GM03348 (cell line): ENCODE measurements around the gene LCN6.
"Not testable (repeated sequence)": the region's sequence is repeated elsewhere in the genome, so short reads cannot be mapped to it uniquely, and the experiment has no call there.

Experiments
- DNase-seq: peaks from one replicate; pipeline ENCODE4 v3.0.0; 2012; ENCODE audit warnings: low spot score

The LCN6 gene

DNA sequence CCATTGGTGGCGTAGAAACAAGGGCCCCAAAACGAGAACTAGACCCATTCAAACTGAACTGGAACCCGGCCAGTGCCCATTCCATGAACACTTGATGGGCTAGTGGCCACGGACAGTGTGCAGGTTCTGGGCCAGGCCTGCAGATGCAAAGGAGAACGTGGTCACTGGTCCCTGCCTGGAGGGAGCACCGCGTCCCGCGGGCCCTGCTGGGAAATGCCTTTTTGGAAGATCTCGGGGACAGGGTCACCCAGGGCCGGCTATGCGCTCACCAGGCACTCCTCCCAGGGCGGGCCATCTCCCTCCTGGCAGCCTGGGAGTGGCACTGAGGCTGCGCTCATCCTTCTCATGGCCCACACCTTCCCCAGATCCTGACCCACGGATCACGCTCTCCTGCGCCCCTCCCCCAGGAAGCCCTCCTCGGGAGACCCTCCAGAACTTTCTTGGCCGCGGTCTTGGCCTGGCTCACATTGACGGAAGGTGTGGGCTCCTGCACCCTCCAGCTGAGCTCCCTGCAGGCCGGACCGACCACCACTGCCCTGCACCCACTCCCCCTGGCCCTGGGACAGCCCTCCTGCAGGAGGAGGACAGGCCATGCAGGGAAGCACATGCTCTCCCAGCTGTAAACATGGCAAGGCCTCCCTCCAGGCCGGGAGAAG is 38.7 kb downstream of the LCN6 start:
- no peak for DNase-seq

DNA sequence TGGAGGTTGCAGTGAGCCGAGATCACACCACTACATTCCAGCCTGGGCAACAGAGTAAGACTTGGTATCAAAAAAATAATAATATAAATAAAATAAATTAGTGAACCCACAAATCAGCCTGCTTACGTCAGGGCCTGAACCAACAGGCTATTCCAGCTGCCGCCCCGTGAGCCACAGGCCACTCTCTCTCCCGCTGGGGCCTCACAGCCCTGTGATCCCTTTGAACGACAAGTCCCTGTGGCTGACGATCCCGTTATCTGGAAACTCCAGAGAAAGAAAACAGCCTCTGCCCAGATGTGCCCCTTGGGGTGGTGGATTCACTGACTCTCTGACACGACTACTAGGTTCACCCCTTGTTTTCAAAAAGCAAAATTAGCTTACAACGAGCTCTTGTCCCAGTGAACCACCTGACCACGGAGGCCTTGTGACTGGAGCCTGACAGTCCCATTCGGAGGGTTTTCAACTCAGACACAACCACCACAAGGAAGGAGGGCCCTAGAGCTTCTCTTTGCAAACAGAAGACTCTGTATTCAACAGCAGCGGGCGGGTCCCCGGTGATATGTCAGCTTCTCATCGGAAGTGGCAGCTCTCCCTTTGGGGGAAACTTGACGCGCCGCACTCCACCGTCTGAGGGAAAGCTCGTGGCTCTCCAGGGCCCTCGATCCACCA is 40.3 kb downstream of the LCN6 start:
- DNase-seq = no peak

DNA sequence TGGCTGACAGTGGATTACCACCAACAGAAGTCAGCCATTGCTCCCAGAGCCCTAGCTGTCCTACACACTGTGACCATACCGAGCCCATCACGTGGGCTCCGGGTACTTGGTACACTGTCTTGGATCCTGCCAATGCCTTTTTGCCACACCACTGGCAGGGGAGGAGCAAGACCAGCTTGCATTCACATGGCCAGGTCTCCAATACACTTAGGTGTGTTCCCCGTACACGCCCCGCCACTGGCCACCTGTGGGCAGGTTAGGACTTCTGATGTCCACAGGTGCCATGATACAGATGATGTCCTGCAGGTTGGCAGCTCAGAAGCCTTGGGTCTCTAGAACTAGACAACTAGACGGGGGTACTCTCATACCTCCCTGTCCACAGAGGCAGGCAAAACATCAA is 41.3 kb downstream of the LCN6 start:
- DNase-seq = no peak

DNA sequence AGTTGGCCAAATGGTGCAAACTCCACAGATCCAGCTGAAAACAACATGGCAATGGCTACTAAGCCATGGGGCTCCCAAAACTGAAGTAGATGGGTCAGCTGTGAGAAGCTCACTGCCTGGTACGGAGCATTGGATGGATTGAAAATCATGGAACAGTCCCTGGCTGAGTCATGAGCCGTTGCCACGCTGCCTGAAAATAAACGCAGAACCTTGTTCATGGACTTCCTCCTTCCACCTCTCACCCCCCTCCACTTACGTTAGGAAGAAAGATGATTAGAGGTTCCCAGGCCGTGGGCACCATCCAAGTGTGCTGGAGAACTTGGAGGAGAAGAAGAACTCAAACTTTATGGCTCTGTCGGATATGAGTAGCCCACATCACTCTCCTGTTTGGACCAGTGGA is 42.8 kb downstream of the LCN6 start:
- no peak for DNase-seq

DNA sequence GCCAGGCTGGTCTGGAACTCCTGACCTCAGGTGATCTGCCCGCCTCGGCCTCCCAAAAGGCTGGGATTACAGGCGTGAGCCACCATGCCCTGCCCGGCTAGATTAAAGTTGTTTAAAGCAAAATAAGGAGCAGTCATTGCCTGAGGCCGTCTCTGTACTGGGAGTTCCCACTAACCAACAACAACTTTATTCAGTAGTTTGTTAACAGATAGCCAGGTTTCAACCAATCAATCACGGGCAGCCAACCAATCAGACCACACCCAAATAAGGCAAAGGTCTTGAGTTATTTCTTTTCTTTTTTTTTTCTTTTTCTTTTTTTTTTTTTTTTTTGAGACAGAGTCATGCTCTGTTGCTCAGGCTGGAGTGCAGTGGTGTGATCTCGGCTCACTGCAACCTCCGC is 43.6 kb downstream of the LCN6 start:
- not testable (repeated sequence) for DNase-seq

DNA sequence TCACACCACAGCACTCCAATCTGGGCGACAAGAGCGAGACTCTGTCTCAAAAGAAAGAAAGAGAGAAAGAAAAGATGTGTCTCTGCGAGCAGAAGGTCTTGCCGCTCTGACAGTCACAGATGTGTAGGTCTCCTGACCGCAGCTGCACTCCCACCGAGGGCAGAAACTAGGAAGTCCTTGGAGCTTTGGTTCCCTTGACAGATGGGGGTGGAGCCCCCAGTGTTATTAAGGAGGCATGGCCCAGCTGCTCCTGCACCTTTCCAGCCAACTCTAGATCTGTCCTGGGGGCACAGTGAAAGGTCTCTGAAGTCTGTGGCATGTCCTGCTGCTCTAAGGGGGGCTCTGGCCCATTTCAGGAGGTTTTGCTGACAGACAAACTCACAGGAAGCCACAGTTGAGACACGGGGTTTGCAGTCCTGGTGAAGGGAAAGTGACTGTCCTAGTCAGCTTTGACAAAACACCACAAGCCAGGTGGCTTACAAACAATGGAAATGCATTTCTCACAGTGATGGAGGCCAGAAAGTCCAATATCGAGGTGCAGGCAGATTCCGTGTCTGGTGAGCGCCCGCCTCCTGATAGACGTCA is 45.0 kb downstream of the LCN6 start:
- no peak for DNase-seq

DNA sequence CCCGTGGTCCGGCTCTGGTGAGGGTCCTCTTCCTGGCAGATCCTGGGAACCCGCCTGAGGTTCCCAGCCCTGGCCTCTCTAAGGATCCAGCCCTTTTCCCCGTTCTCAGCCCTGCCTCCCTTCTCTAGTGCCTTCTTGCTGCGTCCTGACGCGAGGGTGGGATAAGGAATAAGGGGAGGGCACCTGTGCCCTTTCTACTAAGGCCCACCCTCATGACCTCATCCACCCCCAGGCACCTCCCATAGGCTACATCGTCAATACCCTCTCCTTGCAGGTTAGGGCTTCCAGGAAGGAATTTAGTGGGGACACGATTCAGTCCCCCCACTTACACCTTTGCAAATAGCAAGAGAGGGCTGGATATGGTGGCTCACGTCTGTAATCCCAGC is 46.7 kb downstream of the LCN6 start:
- DNase-seq = no peak

DNA sequence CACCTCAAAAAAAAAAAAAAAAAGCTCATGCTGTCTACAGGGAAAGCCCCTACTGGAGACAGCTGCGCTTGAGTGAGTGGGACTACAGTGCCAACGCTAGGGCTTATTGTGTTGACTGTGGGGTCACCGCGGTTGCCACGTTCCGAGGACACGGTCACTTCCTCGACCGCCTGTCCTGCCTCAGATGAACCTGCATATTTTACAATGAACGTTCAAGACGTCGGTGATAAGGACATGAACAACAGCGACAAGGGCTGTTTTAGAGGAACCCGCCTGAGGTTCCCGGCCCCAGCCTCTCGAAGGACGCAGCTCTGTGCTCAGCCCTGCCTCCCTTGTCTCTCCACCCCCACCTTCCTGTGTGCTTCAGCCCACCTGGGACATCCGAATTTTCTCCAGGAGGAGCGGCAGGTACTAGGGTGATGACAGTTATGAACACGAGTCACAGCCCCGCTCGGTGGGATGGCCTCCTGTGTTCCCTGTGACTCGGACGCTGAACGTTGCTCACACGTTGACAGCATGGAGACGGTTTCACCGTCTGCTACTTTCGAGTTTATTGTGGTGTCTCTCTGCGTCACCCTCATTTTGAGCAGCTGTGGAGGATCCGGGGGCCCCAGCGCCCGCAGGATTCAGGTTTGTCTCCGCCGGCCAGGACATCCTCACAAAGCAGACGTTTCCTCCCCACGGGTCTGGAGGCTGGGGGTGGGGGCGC is 47.2 kb downstream of the LCN6 start:
- no peak for DNase-seq

DNA sequence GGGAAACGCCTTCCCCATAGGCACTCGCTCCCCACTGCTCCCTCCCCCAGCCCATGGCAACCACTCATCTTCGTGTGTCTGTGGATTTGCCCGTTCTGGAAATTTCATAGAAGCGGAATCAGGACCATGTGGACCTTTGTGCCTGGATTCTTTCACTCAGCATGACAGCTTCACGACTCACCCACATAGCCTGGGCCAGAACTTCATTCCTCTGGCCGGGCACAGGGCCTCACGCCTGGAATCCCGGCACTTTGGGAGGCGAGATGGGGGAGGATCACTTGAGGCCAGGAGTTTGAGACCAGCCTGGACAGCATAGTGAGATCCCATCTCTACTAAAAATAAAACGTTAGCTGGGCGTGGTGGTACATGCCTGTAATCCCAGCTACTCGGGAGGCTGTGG is 48.0 kb downstream of the LCN6 start:
- no peak for DNase-seq

DNA sequence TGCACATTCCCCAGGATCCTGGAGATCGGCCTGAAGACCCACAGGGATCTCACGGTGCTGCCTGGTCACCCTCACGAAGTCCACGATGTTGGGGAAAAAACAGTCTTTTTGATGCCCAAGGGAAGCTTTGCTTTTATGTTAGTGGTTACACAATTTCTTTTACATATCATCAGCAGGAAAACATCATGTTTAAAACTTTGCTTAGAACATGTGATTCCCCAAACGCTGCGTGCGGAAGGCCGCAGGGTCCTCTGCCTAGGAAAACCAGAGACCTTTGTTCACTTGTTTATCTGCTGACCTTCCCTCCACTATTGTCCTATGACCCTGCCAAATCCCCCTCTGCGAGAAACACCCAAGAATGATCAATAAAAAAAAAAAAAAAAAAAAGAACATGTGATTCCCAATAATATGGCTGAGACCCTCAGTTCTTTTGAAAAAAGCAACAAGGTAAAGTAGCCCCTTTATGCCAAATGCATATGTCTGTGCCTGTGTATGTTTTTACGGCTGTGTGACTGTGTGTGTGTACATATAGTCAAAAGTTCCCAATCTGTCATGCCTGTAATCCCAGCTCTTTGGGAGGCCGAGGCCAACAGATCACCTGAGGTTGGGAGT is 49.6 kb downstream of the LCN6 start:
- DNase-seq = no peak

DNA sequence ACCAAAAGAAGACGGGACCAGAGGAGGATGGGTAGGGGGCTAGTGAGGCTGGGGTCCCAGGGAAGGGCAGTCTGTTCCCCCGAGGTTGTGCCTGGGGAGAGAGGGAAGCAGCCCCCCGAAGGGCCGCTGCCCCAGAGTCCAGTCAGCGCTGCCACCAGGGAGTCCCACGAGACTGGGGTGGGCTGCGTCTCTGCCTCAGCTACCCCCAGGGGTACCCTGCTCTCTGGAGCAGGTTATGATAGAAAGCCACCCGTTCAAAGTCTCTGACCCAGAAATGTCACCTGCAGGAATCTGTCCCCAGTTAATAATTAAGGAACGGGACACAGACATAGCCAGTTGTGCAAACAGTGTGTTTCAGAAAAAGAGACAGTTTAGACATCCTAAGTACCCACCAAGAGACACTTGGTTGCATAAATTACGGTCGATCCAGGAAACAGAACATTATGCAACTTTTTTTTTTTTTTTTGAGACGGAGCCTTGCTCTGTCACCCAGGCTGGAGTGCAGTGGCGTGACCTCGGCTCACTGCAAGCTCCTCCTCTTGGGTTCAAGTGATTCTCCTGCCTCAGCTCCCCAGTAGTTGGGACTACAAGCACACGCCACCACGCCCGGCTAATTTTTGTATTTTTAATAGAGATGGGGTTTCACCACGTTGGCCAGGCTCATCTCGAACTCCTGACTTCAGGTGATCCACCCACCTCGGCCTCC is 50.4 kb downstream of the LCN6 start:
- DNase-seq = no peak

DNA sequence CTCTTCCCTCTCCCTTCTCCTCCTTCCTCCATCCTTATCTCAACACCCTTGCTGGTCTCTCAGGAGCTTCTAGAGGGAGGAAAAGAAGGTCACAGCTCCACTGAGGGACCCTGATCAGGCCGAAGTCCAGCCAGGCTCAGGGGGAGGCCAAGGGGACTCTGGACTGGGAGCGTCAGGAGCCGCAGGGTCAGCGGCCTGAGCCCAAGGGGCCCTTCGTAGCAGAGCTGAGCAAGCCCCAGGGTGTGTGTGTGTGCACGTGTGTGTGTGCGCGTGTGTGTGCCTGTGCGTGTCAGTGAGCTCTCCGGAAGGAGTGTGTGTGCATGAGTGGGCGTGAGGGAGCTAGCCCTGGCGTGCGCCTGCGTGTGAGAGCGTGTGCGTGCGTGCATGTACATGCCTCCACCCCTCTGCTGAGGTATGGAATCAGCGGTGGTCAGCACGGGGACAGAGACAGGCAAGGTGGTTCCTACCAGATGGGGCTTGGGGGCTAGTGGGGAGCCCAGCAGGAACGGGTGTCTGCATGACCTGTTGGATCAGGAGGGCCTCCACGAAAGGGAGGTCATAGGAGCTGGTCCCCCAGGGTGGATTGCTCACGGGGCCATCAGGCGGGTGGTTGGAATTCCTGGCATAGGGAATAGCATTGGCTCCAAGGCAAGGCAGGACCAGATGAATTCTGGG is 51.0 kb downstream of the LCN6 start:
- no peak for DNase-seq

DNA sequence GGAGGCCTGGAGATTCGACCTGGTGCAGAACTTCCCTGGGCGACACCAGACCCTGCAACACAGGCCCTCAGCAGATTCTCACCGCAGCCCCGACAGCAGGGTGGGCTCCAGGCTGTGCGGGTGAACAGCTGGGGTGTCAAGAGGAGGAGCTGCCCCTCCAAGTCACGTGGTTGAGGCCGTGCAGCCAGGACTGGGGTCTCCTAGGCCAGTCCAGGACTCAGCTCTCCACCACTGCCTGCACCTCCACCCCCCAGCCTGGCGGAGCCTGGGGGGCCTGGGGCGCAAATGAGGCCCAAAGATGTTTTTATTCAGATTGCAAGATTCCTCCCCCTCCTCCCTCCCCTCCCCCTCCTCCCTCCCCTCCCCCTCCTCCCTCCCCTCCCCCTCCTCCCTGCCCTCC is 51.8 kb downstream of the LCN6 start:
- DNase-seq = no peak

DNA sequence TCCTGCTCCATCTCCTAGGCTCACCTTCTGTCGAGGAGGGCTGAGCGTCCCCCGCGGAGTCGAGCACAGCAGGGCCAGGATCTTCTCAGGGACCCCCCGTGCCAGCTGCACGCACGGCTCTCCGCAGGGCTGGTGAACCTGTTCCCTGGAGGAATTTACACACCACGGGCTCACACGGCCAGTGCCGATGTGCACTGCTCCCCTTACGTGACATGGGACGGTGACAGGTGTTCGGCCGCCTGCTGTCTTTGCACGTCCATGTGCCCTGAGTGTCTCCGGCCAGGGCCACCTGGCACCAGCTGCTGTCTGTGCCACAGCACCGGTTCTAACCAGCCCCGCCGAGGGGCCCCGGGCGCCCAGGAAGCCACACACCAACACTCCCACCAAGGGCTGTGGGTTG is 52.4 kb downstream of the LCN6 start:
- no peak for DNase-seq

DNA sequence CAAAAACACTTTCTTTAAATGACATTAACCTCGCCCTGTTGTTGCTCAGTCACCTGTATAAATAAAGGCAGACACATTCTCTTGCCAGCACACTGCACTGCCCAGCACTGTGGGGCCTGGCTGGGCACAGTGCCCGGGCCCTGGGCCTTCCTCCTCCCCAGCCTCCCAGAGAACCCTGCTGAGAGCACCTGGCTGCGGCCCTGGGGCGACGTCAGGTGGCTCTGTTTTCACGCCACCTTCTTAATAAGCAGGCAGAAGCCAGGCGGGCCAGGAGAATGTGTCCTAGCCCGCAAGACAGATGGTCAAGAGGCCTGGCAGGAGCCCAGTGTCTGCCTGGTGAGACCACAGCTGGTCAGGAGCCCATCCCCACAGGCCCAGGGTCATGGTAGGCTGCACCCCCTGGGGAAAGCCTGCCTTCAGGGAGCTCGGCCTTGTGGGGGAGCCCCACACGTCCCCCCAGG is 52.9 kb downstream of the LCN6 start:
- DNase-seq = no peak

DNA sequence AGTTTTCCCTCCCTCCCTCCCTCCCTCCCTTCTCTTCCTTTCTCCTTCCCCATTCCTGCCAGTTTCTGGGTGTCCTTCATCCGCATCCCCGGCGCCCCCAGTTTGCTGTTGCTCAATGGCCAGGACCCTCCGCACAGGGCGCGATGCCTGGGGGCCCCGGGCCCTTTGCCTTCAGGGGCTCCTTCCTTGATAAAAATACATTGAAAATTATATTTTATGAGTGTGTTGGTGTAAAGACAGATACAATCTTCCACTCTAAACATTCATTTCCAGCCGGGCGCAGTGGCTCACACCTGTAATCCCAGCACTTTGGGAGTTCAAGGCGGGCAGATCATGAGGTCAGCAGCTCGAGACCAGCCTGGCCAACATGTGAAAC is 53.5 kb downstream of the LCN6 start:
- DNase-seq = no peak

DNA sequence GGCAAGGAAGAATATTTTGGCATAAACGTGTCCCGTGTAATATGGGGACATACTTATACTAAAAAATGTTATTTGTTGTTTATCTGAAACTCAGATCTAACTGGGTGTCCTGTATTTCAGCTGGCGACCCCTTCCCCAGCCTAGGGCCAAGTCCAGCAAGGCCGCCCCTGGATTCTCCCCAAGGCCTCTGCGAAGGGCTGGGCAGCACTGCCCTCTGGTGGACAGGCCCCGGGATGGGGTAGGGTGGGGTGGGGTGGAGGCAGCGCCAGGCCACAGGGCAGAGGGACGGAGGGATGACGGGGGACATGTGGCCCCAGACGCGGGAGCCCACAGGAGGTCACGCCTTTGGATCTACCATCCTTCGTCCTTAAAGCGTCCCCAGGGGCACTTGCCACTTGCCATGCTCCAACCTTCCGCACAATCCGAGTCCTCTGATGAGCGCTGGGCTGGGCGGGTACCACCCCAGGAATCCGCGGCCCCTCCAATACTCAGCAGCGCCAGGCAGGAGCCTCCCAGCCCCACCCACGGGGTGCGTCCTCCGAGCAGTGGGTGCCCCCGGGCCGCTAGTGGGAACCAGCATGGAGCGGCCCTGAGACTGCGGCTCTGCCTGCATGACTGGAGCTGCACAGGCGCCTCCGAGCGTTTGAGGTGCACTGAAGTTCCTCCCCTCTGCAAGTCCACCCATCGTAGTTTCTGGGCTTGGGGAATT is 54.0 kb downstream of the LCN6 start:
- DNase-seq = peak; percentile 91
